Left ventricle myocardium inferior (tissue), 1 donor: ENCODE measurements around the gene PKMYT1. TPM values are rescaled to one million over a fixed set of nuclear protein-coding genes. Genes with fewer than 3 reads are reported as not detected.

Experiments
- DNase-seq: peaks from one replicate; pipeline ENCODE4 v3.0.0-alpha.2; 2020
- H3K27ac ChIP-seq: fragments of 200-600 bp; replicated peaks from 2 replicates; pipeline ENCODE4 v1.8.0; 2021
- H3K27me3 ChIP-seq: fragments of 200-600 bp; 2 replicates; pipeline ENCODE4 v1.8.0; 2021; ENCODE audit warnings: low read depth
- H3K36me3 ChIP-seq: fragments of 200-600 bp; 2 replicates; pipeline ENCODE4 v1.8.0; 2021
- H3K4me1 ChIP-seq: fragments of 200-600 bp; 2 replicates; pipeline ENCODE4 v1.8.0; 2021
- H3K4me3 ChIP-seq: fragments of 200-600 bp; 2 replicates; pipeline ENCODE4 v1.8.0; 2021; ENCODE audit warnings: mild to moderate bottlenecking, moderate library complexity
- H3K9me3 ChIP-seq: fragments of 200-600 bp; replicated peaks from 2 replicates; pipeline ENCODE4 v1.8.0; 2021
- CTCF ChIP-seq: fragments of 200-600 bp; IDR thresholded peaks from 2 replicates; pipeline ENCODE4 v1.8.0; 2021; ENCODE audit warnings: antibody characterized with exemption, mild to moderate bottlenecking, borderline replicate concordance
- intact Hi-C: fragments of 100-400 bp; cut with micrococcal nuclease; formaldehyde crosslinking; loops from one replicate; pipeline ENCODE4 v1.11.0; 2022
- total RNA-seq: library from RNA; stranded (reverse); fragmentation: NEBNext Ultra II Directional; extraction: Animal tissue kit (Norgen Biotek cat#: 25700); gene quantifications from one replicate; pipeline ENCODE4 v1.2.1, GENCODE V29; 2021
- donor health status: DM: no; HTN: yes; CAD: no; lungs with severe emphysema.

Gene PKMYT1
- total RNA-seq, 1 donor from 2014 or later, result 1.3 TPM

DNA sequence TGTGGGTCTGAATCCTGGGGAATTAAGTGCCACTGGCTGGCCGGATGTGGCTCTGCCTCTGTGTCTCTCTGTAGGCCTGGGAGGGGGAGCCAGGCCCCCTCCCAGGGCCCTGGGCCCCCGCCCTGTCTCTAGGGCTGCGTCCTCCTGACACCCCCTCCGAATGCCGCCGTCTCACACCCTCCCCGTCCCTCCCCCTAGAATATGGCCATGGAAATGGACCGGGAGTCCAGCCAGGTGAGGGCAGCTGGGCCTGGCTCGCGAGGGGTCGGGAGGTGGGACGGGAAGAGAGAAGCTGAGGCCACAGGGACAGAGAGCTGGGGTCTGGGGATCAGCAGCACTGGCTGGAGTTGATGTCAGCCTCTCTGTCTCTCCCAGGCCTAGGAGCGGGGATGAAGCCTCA lies 16.1 kb upstream of the PKMYT1 start:
- intact Hi-C loops, result no loop called here
- H3K9me3 ChIP-seq, result no peaks in the 10 kb centered on the region
- no peak overlapping the region for H3K4me3 ChIP-seq
- no peaks in the 10 kb centered on the region for H3K4me1 ChIP-seq
- no peak for TF ChIP-seq CTCF
- peaks cover 58% of the 10 kb centered on the region for H3K27me3 ChIP-seq
- no peaks in the 10 kb centered on the region for H3K36me3 ChIP-seq
- H3K27ac ChIP-seq, result no peak overlapping the region
- DNase-seq, result no peak

GRCh38 chr16:2992383-2993081 lies 12.3 kb upstream of the PKMYT1 start:
- H3K27me3 ChIP-seq, result peaks cover 52% of the 10 kb centered on the region
- intact Hi-C loops, result no loop called here

DNA sequence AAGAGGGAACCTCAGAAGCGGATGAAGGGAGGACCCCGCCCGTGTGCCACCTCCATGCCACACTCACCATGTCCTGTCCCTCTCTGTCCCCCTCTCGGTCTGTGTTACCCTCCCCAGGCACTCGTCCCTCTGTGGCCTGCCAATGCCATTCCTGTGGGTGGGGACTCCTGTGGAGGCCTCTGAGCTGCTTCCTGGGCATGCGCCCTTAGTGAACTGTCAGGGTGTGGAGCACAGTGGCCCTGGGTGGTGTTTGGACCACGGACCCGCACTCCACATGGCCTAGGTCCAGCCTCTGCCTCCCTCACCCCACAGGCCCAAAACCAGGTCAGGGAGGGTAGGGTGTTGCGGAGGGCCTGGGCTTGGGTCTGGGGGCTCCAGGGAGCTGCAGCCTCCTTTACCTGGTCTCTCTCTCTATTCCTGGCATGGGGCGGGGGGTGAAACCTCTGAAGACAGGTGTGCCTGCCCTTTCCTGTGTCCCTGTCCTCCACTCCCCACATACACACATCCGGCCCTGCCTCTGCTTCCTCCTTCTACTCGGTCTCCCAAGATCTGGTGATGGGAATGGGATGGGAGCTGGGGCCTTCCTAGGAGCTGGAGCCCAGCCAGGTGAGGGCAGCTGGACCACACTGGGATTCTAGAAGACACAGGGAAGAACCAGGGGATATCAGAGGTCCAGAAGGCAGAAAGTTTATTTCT lies 11.5 kb upstream of the PKMYT1 start:
- Histone ChIP-seq H3K4me1 (no peaks in the 10 kb centered on the region), H3K27me3 (peaks cover 52% of the 10 kb centered on the region), H3K27ac (no peak overlapping the region), H3K4me3 (no peak overlapping the region), H3K9me3 (no peaks in the 10 kb centered on the region), H3K36me3 (no peaks in the 10 kb centered on the region)
- DNase-seq, result no peak
- TF ChIP-seq CTCF, result no peak
- intact Hi-C loops, result no loop called here

More at GRCh38 chr16:2992383-2993081, 12.3 kb upstream of the PKMYT1 start:
- Histone ChIP-seq H3K27ac (no peak overlapping the region), H3K4me3 (no peak overlapping the region), H3K36me3 (no peaks in the 10 kb centered on the region), H3K9me3 (no peaks in the 10 kb centered on the region), H3K4me1 (no peaks in the 10 kb centered on the region)
- no peak for TF ChIP-seq CTCF
- no peak for DNase-seq

- no peak overlapping the region for H3K4me3 ChIP-seq
- H3K4me1 ChIP-seq, result peaks cover 7% of the 10 kb centered on the region
- intact Hi-C loops, result no loop called here
- H3K27me3 ChIP-seq, result peaks cover 48% of the 10 kb centered on the region
- DNase-seq, result no peak
- no peak for TF ChIP-seq CTCF
- no peaks in the 10 kb centered on the region for H3K36me3 ChIP-seq
- H3K27ac ChIP-seq, result no peak overlapping the region
- no peaks in the 10 kb centered on the region for H3K9me3 ChIP-seq
Observed at GRCh38 chr16:2990891-2991290, 10.6 kb upstream of the PKMYT1 start.

DNA sequence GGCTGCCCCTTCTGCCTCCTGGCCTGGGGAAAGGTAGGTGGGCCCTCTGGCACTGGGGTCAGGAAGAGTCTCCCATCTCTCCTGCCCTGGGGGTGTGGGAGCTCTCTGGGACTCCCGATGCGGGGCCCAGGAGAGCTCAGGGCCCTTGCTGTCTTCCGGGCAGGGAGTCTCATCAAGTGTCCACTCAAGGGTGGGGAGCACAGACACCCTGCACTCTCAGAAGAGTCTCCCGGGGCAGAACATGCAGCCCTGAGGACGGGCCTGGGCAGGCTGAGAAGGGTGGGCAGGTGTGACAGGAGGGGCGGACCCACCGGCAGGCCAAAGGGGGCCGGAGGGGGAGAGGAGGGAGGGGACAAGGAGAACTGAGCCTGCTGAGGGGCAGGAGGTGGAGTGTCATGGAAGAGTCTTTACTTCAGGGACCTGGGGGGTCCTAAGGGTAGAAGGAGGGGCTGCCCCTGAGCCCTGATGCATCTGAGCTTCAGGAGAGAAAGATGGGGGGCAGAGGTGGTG lies 8.4 kb upstream of the PKMYT1 start:
- peaks cover 29% of the 10 kb centered on the region for H3K4me1 ChIP-seq
- TF ChIP-seq CTCF, result no peak
- no peaks in the 10 kb centered on the region for H3K9me3 ChIP-seq
- intact Hi-C loops, result no loop called here
- H3K27ac ChIP-seq, result no peak overlapping the region
- H3K4me3 ChIP-seq, result no peak overlapping the region
- DNase-seq, result no peak
- peaks cover 43% of the 10 kb centered on the region for H3K27me3 ChIP-seq
- H3K36me3 ChIP-seq, result no peaks in the 10 kb centered on the region
